GM23248 (cell line): ENCODE data around the gene SLC12A7. TPM values are rescaled to one million over a fixed set of nuclear protein-coding genes. Genes with fewer than 3 reads are reported as not detected.

ENCODE experiments used
- DNase-seq: peaks from one replicate; pipeline ENCODE4 v3.0.0-alpha.2; 2015
- H2AFZ ChIP-seq: fragments of 200-600 bp; sonication (generic); 2 replicates; pipeline ENCODE4 v1.6.1; 2016; ENCODE audit warnings: antibody characterized with exemption
- H3F3A ChIP-seq: fragments of 200-600 bp; sonication (generic); 2 replicates; pipeline ENCODE4 v1.6.1; 2016; ENCODE audit warnings: mild to moderate bottlenecking, antibody characterized with exemption, mixed run types; ENCODE audit not compliant: insufficient read depth
- H3K27ac ChIP-seq: fragments of 200-600 bp; sonication (generic); 2 replicates; pipeline ENCODE4 v1.5.1; 2016; ENCODE audit warnings: mild to moderate bottlenecking
- H3K27me3 ChIP-seq: fragments of 200-600 bp; sonication (generic); replicated peaks from 2 replicates; pipeline ENCODE4 v1.6.1; 2016; ENCODE audit warnings: mild to moderate bottlenecking; ENCODE audit not compliant: insufficient read depth
- H3K36me3 ChIP-seq: fragments of 200-600 bp; sonication (generic); 2 replicates; pipeline ENCODE4 v1.6.1; 2016; ENCODE audit warnings: low read depth, mild to moderate bottlenecking
- H3K4me1 ChIP-seq: fragments of 200-600 bp; sonication (generic); 2 replicates; pipeline ENCODE4 v1.6.1; 2016; ENCODE audit warnings: mild to moderate bottlenecking; ENCODE audit not compliant: insufficient read depth
- H3K4me2 ChIP-seq: fragments of 200-600 bp; sonication (generic); one replicate; pipeline ENCODE4 v1.6.1; 2016; ENCODE audit warnings: mild to moderate bottlenecking; ENCODE audit not compliant: unreplicated experiment
- H3K4me3 ChIP-seq: fragments of 200-600 bp; sonication (generic); 2 replicates; pipeline ENCODE4 v1.5.1; 2016; ENCODE audit warnings: mild to moderate bottlenecking
- H3K79me2 ChIP-seq: fragments of 200-600 bp; sonication (generic); 2 replicates; pipeline ENCODE4 v1.6.1; 2016; ENCODE audit warnings: mild to moderate bottlenecking; ENCODE audit not compliant: insufficient read depth
- H3K9ac ChIP-seq: fragments of 200-600 bp; sonication (generic); 2 replicates; pipeline ENCODE4 v1.6.1; 2016; ENCODE audit warnings: mild to moderate bottlenecking
- H3K9me2 ChIP-seq: fragments of 200-600 bp; sonication (generic); 2 replicates; pipeline ENCODE4 v1.6.1; 2016; ENCODE audit warnings: mixed run types, mild to moderate bottlenecking, moderate library complexity; ENCODE audit not compliant: insufficient read depth
- H3K9me3 ChIP-seq: fragments of 200-600 bp; sonication (generic); one replicate; pipeline ENCODE4 v1.6.1; 2017; ENCODE audit warnings: low read depth
- H4K20me1 ChIP-seq: fragments of 200-600 bp; sonication (generic); 2 replicates; pipeline ENCODE4 v1.6.0; 2016; ENCODE audit not compliant: insufficient read depth
- EZH2 ChIP-seq: fragments of 200-600 bp; sonication (generic); IDR thresholded peaks from 2 replicates; pipeline ENCODE4 v1.6.1; 2018; ENCODE audit warnings: antibody characterized with exemption, mild to moderate bottlenecking; ENCODE audit not compliant: insufficient read depth, poor library complexity, severe bottlenecking
- EZH2phosphoT487 ChIP-seq: fragments of 200-600 bp; sonication (generic); IDR thresholded peaks from 2 replicates; pipeline ENCODE4 v1.6.1; 2018; ENCODE audit warnings: antibody characterized with exemption, moderate library complexity, mild to moderate bottlenecking, low read depth; ENCODE audit not compliant: insufficient read depth
- whole genome bisulfite sequencing, 2 experiments: methylation state at CpG; one replicate each; pipeline ENCODE4 v1.1.6; 2015 to 2017; ENCODE audit warnings: low lambda C conversion rate in 2 of 2, low coverage in 1 of 2; ENCODE audit errors: missing lambda C conversion rate in 2 of 2; 5-methylcytosine and 5-hydroxymethylcytosine counted together
- in situ Hi-C: fragments of 300-500 bp; cut with MboI; formaldehyde crosslinking; loops from 2 replicates; pipeline ENCODE4 v1.15.0; 2020
- polyA plus RNA-seq: library from polyadenylated mRNA; unstranded; fragments of >200 nt; fragmentation: Nextera tagmentation; extraction: Ambion mirVana; gene quantifications from 2 replicates; pipeline ENCODE4 v1.2.1, GENCODE V29; 2016
- total RNA-seq: library from RNA; depleted of rRNA; stranded (reverse); fragments of >200 nt; shearing (Covaris generic); gene quantifications from 2 replicates; pipeline ENCODE4 v1.2.3, GENCODE V29; 2014

Gene SLC12A7
- total and polyA plus RNA-seq, 2 experiments from 2014 or later = 0.75 to 1.9 TPM

DNA sequence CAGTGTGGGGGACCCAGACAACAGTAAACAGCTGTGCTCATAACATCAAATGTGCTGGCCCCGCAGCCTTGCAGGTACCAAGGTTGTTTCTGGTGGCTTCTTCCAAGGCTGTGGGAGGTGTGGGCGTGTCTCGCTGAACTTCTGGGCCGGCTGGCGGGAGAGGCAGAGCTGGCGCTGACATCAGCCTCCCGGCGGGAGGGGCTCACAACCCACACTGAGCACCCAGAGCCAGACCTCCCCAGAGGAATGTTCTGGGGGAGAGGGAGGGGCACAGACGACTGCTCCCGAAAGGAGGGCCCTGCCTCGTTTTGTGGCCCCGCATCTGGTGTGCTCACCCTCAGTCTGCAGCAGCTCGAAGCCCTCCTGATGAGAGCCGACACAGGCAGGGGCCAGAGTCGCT, 6.9 kb upstream of the SLC12A7 start:
- no peak overlapping the region for H2AFZ ChIP-seq
- H3K36me3 ChIP-seq = no peaks in the 10 kb centered on the region
- peaks cover 4% of the 10 kb centered on the region; the same call in 1 of the 2 replicates for H3K27me3 ChIP-seq
- H4K20me1 ChIP-seq = no peaks in the 10 kb centered on the region
- no peaks in the 10 kb centered on the region for H3K9me3 ChIP-seq
- no peaks in the 10 kb centered on the region for H3F3A ChIP-seq
- no peak for DNase-seq
- H3K27ac ChIP-seq = no peak overlapping the region
- H3K4me3 ChIP-seq = no peak overlapping the region
- no peak overlapping the region for H3K4me2 ChIP-seq
- in situ Hi-C loops = no loop called here
- no peak for TF ChIP-seq EZH2phosphoT487
- H3K79me2 ChIP-seq = no peaks in the 10 kb centered on the region
- no peak overlapping the region for H3K9ac ChIP-seq
- 29% methylated on average over 13 to 15 of the region's 15 CpGs for WGBS, 2 experiments
- no peaks in the 10 kb centered on the region for H3K9me2 ChIP-seq
- no peaks in the 10 kb centered on the region for H3K4me1 ChIP-seq

DNA sequence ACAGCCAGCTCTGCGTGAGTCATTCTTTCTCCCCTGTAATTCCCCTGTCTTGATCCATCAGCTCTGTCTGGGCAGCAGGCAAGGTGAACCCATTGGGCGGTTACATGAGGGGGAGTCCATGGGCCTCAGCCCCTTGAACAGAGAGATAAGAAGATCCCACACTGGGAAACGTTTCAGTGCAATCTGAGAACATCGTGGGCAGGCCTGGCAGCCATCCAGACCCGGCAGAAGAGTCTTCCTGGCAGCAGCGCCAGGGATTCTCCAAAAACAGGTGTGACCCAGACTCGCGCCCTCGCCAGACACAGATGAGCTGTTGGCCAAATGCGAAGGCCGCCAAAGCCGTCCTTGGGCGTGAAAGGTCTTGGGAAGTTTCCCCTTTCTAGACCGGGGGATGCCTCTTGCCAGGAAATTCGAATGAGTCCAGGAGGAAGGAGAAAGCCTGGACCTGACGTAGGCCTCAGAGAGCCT, 6.4 kb upstream of the SLC12A7 start:
- WGBS, 2 experiments = 61 to 64% methylated on average over 16 of the region's 16 CpGs
- in situ Hi-C loops = no loop called here
- no peak overlapping the region for H3K4me3 ChIP-seq

DNA sequence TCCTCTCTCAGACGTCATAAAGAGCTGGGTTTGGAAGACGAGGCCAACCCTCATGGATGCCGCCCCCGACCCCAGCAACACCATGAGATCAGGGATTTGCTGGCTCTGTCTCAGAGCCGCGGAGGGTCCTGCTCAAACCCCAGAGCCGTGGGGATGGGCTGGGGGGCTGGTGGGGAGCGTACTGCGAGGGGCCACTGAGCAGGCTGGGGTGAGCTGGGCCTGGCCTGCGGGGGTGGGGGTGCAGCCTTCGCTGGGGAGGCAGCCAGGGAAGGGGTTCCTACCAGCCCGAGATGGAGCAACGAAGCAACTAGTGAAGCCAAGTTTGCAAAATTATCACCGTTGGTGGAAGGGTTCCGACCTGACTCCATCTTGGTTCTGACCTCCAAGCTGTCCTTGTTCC, 5.1 kb upstream of the SLC12A7 start:
- Histone ChIP-seq H3K4me2 (no peak overlapping the region), H3K79me2 (no peaks in the 10 kb centered on the region), H4K20me1 (no peaks in the 10 kb centered on the region), H3F3A (no peaks in the 10 kb centered on the region), H3K27ac (no peak overlapping the region), H2AFZ (no peak overlapping the region), H3K9me3 (no peaks in the 10 kb centered on the region), H3K27me3 (peaks cover 6% of the 10 kb centered on the region), H3K9me2 (no peaks in the 10 kb centered on the region), H3K36me3 (no peaks in the 10 kb centered on the region), H3K9ac (no peak overlapping the region), H3K4me1 (no peaks in the 10 kb centered on the region), H3K4me3 (no peak overlapping the region)
- TF ChIP-seq EZH2phosphoT487 (no peak), EZH2 (no peak)
- in situ Hi-C loops = no loop called here
- WGBS, 2 experiments = 78 to 83% methylated on average over 10 to 15 of the region's 15 CpGs
- DNase-seq = no peak

More for the DNA sequence above, 6.4 kb upstream of the SLC12A7 start:
- Histone ChIP-seq H3K36me3 (no peaks in the 10 kb centered on the region), H3K27ac (no peak overlapping the region), H3K9me2 (no peaks in the 10 kb centered on the region), H3K4me2 (no peak overlapping the region), H3F3A (no peaks in the 10 kb centered on the region), H3K79me2 (no peaks in the 10 kb centered on the region), H4K20me1 (no peaks in the 10 kb centered on the region), H3K9ac (no peak overlapping the region), H3K9me3 (no peaks in the 10 kb centered on the region), H3K4me1 (no peaks in the 10 kb centered on the region), H3K27me3 (no peaks in the 10 kb centered on the region), H2AFZ (no peak overlapping the region)
- DNase-seq = no peak
- TF ChIP-seq EZH2 (no peak), EZH2phosphoT487 (no peak)

DNA sequence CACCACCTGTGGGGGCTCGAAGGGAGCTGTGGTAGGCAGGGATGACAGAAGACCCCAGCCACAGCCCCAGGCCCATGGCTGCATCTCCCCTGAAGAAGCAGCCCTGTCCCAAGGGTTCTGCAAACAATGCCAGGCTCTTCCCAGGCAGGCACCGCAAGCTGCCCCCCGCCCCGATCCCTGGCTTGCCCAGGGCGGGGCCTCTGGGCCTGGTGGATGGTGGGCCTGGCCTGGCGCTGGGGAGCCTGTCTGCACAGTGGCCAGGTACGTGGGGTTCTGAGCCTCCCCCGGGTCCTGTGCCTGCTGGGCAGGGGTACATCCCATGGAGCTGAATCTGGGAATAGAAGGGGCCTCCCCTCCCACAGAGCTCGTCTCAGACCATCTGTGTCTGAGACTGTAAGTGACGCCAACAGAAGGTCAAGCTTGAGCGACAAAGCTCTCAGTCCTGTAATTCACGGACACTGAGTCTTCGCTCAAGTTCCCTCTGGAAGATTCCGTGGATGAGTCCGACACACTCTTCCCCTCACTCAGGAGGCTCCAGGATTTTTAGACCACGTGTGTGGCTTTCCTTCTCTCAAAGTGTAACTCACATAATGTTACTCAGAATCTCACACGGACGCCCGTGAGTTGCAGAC, 4.4 kb upstream of the SLC12A7 start:
- H3K79me2 ChIP-seq = no peaks in the 10 kb centered on the region
- WGBS, 2 experiments = 62 to 68% methylated on average over 16 to 19 of the region's 19 CpGs
- peaks cover 6% of the 10 kb centered on the region for H3K27me3 ChIP-seq
- in situ Hi-C loops = no loop called here
- no peak overlapping the region for H2AFZ ChIP-seq
- H3F3A ChIP-seq = no peaks in the 10 kb centered on the region
- TF ChIP-seq EZH2 (no peak), EZH2phosphoT487 (no peak)
- no peak overlapping the region for H3K4me3 ChIP-seq
- DNase-seq = no peak
- no peak overlapping the region for H3K4me2 ChIP-seq
- H3K9me3 ChIP-seq = no peaks in the 10 kb centered on the region
- no peaks in the 10 kb centered on the region for H3K36me3 ChIP-seq
- no peak overlapping the region for H3K27ac ChIP-seq
- no peaks in the 10 kb centered on the region for H3K9me2 ChIP-seq
- H3K9ac ChIP-seq = no peak overlapping the region
- no peaks in the 10 kb centered on the region for H4K20me1 ChIP-seq
- H3K4me1 ChIP-seq = no peaks in the 10 kb centered on the region
